ENCODE results near the gene DNM3.

DNM3 gene

GRCh38 chr1:172118618-172119017 is 277.3 kb downstream of the DNM3 start:
- H3K9me3 ChIP-seq (ENCODE audit: control insufficient read depth, insufficient read depth, low read length), result no peaks in the 10 kb centered on the region; the same call in 1 of the 2 replicates
- no peaks in the 10 kb centered on the region for H3F3A ChIP-seq (ENCODE audit: control insufficient read depth, insufficient read depth)
- no peaks in the 10 kb centered on the region for H3K36me3 ChIP-seq (ENCODE audit: control insufficient read depth, low read length)
- no peak for TF ChIP-seq CTCF (IDR thresholded peaks at IDR 0.05; ENCODE audit: low read depth, low read length, poor library complexity, severe bottlenecking)
- no peak for TF ChIP-seq EZH2phosphoT487 (IDR thresholded peaks at IDR 0.05; ENCODE audit: borderline replicate concordance, low read length)
- H3K4me1 ChIP-seq (ENCODE audit: control insufficient read depth, low read length), result no peaks in the 10 kb centered on the region
- H3K9me2 ChIP-seq (replicated peaks; ENCODE audit: control insufficient read depth, low read length), result no peaks in the 10 kb centered on the region; the same call in 1 of the 2 replicates
- no peak overlapping the region for H3K4me3 ChIP-seq (ENCODE audit: low read length)
- H3K79me2 ChIP-seq (ENCODE audit: control insufficient read depth, low read length), result no peaks in the 10 kb centered on the region
- no peaks in the 10 kb centered on the region for H4K20me1 ChIP-seq (ENCODE audit: control insufficient read depth, insufficient read depth, low read depth, low read length)
- no peak overlapping the region for H3K27ac ChIP-seq (ENCODE audit: low read depth, low read length)
- H3K27me3 ChIP-seq (ENCODE audit: control insufficient read depth, low read length), result no peaks in the 10 kb centered on the region
- H3K4me2 ChIP-seq (ENCODE audit: low read length), result no peak overlapping the region

- Histone ChIP-seq H3K27me3 (ENCODE audit: control insufficient read depth, low read length) (no peaks in the 10 kb centered on the region), H3K9me3 (ENCODE audit: control insufficient read depth, insufficient read depth, low read length) (no peaks in the 10 kb centered on the region; the same call in 1 of the 2 replicates), H3K9me2 (replicated peaks; ENCODE audit: control insufficient read depth, low read length) (no peaks in the 10 kb centered on the region; the same call in 1 of the 2 replicates), H3K27ac (ENCODE audit: low read depth, low read length) (no peak overlapping the region), H3F3A (ENCODE audit: control insufficient read depth, insufficient read depth) (no peaks in the 10 kb centered on the region), H3K4me1 (ENCODE audit: control insufficient read depth, low read length) (no peaks in the 10 kb centered on the region), H3K4me2 (ENCODE audit: low read length) (no peak overlapping the region), H4K20me1 (ENCODE audit: control insufficient read depth, insufficient read depth, low read depth, low read length) (no peaks in the 10 kb centered on the region), H3K36me3 (ENCODE audit: control insufficient read depth, low read length) (no peaks in the 10 kb centered on the region), H3K79me2 (ENCODE audit: control insufficient read depth, low read length) (no peaks in the 10 kb centered on the region), H3K4me3 (ENCODE audit: low read length) (no peak overlapping the region)
- TF ChIP-seq CTCF (IDR thresholded peaks at IDR 0.05; ENCODE audit: low read depth, low read length, poor library complexity, severe bottlenecking) (no peak), EZH2phosphoT487 (IDR thresholded peaks at IDR 0.05; ENCODE audit: borderline replicate concordance, low read length) (no peak)
Measured at GRCh38 chr1:172119184-172119583, 277.9 kb downstream of the DNM3 start.

GRCh38 chr1:172120381-172120780 is 279.1 kb downstream of the DNM3 start:
- H3K79me2 ChIP-seq (ENCODE audit: control insufficient read depth, low read length), result no peaks in the 10 kb centered on the region
- no peaks in the 10 kb centered on the region for H3F3A ChIP-seq (ENCODE audit: control insufficient read depth, insufficient read depth)
- H3K4me1 ChIP-seq (ENCODE audit: control insufficient read depth, low read length), result no peaks in the 10 kb centered on the region
- no peaks in the 10 kb centered on the region for H3K27me3 ChIP-seq (ENCODE audit: control insufficient read depth, low read length)
- no peak overlapping the region for H3K4me3 ChIP-seq (ENCODE audit: low read length)
- no peaks in the 10 kb centered on the region for H4K20me1 ChIP-seq (ENCODE audit: control insufficient read depth, insufficient read depth, low read depth, low read length)
- no peaks in the 10 kb centered on the region for H3K36me3 ChIP-seq (ENCODE audit: control insufficient read depth, low read length)
- TF ChIP-seq CTCF (IDR thresholded peaks at IDR 0.05; ENCODE audit: low read depth, low read length, poor library complexity, severe bottlenecking) (no peak), EZH2phosphoT487 (IDR thresholded peaks at IDR 0.05; ENCODE audit: borderline replicate concordance, low read length) (no peak)
- H3K27ac ChIP-seq (ENCODE audit: low read depth, low read length), result no peak overlapping the region
- H3K9me2 ChIP-seq (replicated peaks; ENCODE audit: control insufficient read depth, low read length), result no peaks in the 10 kb centered on the region; the same call in 1 of the 2 replicates
- no peaks in the 10 kb centered on the region; the same call in 1 of the 2 replicates for H3K9me3 ChIP-seq (ENCODE audit: control insufficient read depth, insufficient read depth, low read length)
- no peak overlapping the region for H3K4me2 ChIP-seq (ENCODE audit: low read length)

Measured in DOHH2 (cell line).